ENCODE results near the gene PELI2. TPM values are rescaled to one million over a fixed set of nuclear protein-coding genes. Genes with fewer than 3 reads are reported as not detected.

Gene PELI2
- total RNA-seq, 2 donors from 2014 or later = 9.8 to 13.9 TPM

DNA sequence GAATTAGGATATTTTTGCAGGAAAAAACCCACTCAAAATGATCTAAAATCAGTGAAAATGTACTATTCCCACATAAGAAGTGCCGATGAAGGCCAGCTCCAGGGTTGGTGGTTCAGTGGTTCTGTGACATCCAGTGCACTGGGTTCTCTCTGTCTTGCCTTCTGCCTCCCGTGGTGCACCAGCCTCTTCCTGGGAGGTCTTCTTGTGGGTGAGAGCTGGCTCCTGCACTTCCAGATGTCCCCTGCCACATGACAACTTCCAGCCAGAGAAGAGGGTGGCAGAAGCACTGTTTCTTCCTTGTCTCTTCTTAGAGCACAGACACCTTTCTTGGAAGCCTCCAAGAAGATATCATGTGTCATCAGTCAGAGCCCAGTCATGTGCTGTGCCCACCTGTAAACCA, 170.9 kb downstream of the PELI2 start:
- no peaks in the 10 kb centered on the region for H3K27me3 ChIP-seq
- no peak overlapping the region for H3K27ac ChIP-seq
- TF ChIP-seq, protein P1, sequence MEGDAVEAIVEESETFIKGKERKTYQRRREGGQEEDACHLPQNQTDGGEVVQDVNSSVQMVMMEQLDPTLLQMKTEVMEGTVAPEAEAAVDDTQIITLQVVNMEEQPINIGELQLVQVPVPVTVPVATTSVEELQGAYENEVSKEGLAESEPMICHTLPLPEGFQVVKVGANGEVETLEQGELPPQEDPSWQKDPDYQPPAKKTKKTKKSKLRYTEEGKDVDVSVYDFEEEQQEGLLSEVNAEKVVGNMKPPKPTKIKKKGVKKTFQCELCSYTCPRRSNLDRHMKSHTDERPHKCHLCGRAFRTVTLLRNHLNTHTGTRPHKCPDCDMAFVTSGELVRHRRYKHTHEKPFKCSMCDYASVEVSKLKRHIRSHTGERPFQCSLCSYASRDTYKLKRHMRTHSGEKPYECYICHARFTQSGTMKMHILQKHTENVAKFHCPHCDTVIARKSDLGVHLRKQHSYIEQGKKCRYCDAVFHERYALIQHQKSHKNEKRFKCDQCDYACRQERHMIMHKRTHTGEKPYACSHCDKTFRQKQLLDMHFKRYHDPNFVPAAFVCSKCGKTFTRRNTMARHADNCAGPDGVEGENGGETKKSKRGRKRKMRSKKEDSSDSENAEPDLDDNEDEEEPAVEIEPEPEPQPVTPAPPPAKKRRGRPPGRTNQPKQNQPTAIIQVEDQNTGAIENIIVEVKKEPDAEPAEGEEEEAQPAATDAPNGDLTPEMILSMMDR (IDR thresholded peaks at IDR 0.05) = no peak
- H3K9ac ChIP-seq (ENCODE audit: low read depth in 2 of 2, low read length in 2 of 2) = no peak overlapping the region
- H3K4me1 ChIP-seq = no peaks in the 10 kb centered on the region
- no peaks in the 10 kb centered on the region for H3K36me3 ChIP-seq
- H3K9me3 ChIP-seq = no peaks in the 10 kb centered on the region
- intact Hi-C loops (cut with DNase I) = no loop called here
- H3K4me3 ChIP-seq = no peak overlapping the region
- no peak for DNase-seq

DNA sequence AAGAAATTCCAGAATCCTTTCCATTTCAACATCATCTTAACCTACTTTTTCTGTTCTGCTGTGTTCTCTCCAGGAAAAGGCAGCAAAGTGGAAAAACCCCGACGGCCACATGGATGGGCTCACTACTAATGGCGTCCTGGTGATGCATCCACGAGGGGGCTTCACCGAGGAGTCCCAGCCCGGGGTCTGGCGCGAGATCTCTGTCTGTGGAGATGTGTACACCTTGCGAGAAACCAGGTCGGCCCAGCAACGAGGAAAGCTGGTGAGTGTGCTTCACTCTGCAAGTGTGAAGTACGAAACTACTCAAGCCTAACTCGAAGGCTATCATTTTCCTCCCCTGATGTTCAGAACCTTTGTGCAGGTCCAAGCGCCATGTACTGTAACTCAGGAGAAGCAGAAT, 172.0 kb downstream of the PELI2 start:
- H3K9ac ChIP-seq (ENCODE audit: low read depth in 2 of 2, low read length in 2 of 2) = no peak overlapping the region
- no peak overlapping the region for H3K27ac ChIP-seq
- DNase-seq = no peak
- no peaks in the 10 kb centered on the region for H3K36me3 ChIP-seq
- H3K27me3 ChIP-seq = no peaks in the 10 kb centered on the region
- H3K4me1 ChIP-seq = no peaks in the 10 kb centered on the region
- TF ChIP-seq, protein P1 (IDR thresholded peaks at IDR 0.05) = no peak
- H3K4me3 ChIP-seq = no peak overlapping the region
- H3K9me3 ChIP-seq = no peaks in the 10 kb centered on the region
- intact Hi-C loops (cut with DNase I) = no loop called here

DNA sequence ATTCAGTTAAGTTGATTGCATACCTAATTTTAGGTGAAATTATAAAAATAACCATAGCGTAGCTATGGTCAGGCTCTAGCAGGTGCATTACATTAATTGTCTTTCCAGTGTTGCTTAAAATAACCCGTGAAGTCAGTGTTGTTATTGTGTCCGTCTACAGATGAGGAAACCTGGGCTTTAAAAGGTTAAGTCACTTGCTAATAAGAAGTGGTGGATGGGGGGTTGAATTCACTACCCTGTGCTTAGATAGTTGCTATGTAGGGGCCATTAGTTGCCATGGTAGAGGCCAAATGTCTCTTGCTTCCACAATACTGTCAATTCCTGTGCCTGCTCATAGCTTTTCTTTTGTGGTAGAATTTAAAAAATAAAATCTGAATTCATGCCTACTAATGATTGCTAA, 174.8 kb downstream of the PELI2 start:
- TF ChIP-seq, protein P1 (IDR thresholded peaks at IDR 0.05) = no peak
- Histone ChIP-seq H3K4me1 (no peaks in the 10 kb centered on the region), H3K27ac (no peak overlapping the region), H3K27me3 (no peaks in the 10 kb centered on the region), H3K36me3 (no peaks in the 10 kb centered on the region), H3K9ac (ENCODE audit: low read depth in 2 of 2, low read length in 2 of 2) (no peak overlapping the region), H3K9me3 (no peaks in the 10 kb centered on the region), H3K4me3 (no peak overlapping the region)
- no peak for DNase-seq
- intact Hi-C loops (cut with DNase I) = no loop called here

GRCh38 chr14:56293506-56293905, 175.3 kb downstream of the PELI2 start:
- no peaks in the 10 kb centered on the region for H3K36me3 ChIP-seq
- H3K27ac ChIP-seq = no peak overlapping the region
- no peaks in the 10 kb centered on the region for H3K27me3 ChIP-seq
- no peaks in the 10 kb centered on the region for H3K9me3 ChIP-seq
- no peaks in the 10 kb centered on the region for H3K4me1 ChIP-seq
- no peak for DNase-seq
- no peak overlapping the region for H3K4me3 ChIP-seq
- intact Hi-C loops (cut with DNase I) = no loop called here
- no peak overlapping the region for H3K9ac ChIP-seq (ENCODE audit: low read depth in 2 of 2, low read length in 2 of 2)
- TF ChIP-seq, protein P1 (IDR thresholded peaks at IDR 0.05) = no peak

DNA sequence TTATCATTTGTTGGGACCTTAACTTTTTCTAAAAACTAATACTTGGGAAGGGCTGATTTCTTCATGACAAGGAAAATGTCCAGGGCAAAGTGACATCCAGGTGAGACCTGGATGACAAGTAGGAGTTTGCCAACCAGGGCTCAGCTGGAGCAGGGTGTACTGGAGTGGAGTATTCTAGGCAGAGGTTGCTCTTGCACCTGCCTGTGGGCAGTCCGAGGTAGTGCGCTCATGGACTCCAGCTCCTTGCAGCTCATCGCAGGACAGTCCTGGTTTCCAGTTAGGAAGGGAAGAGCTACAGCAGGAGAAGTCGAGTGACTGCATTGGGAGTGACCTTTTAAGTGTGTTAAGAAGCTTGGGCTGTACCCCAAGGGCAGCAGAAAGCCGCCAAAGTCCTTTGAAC, 175.9 kb downstream of the PELI2 start:
- no peak for DNase-seq
- Histone ChIP-seq H3K36me3 (no peaks in the 10 kb centered on the region), H3K4me3 (no peak overlapping the region), H3K27ac (no peak overlapping the region), H3K27me3 (no peaks in the 10 kb centered on the region), H3K9me3 (no peaks in the 10 kb centered on the region), H3K4me1 (no peaks in the 10 kb centered on the region), H3K9ac (ENCODE audit: low read depth in 2 of 2, low read length in 2 of 2) (no peak overlapping the region)
- TF ChIP-seq, protein P1 (IDR thresholded peaks at IDR 0.05) = peak; percentile 18
- intact Hi-C loops (cut with DNase I) = no loop called here

- intact Hi-C loops (cut with DNase I) = no loop called here
- TF ChIP-seq, protein P1 (IDR thresholded peaks at IDR 0.05) = no peak
- H3K4me1 ChIP-seq = no peaks in the 10 kb centered on the region
- H3K36me3 ChIP-seq = no peaks in the 10 kb centered on the region
- H3K27ac ChIP-seq = no peak overlapping the region
- no peaks in the 10 kb centered on the region for H3K9me3 ChIP-seq
- no peak for DNase-seq
- H3K9ac ChIP-seq (ENCODE audit: low read depth in 2 of 2, low read length in 2 of 2) = no peak overlapping the region
- no peaks in the 10 kb centered on the region for H3K27me3 ChIP-seq
- H3K4me3 ChIP-seq = no peak overlapping the region
These were observed 177.5 kb downstream of the PELI2 start for GRCh38 chr14:56295743-56296142.
